IMR-90 (cell line): ENCODE measurements around the gene PLCG2. TPM values are rescaled to one million over a fixed set of nuclear protein-coding genes. Genes with fewer than 3 reads are reported as not detected.

Experiments used
- ATAC-seq: fragments of 200-7000 bp; cut with Tn5 transposase; 2 replicates; pipeline ENCODE4 v1.9.1; 2020; ENCODE audit warnings: low read depth, mild to moderate bottlenecking, moderate library complexity
- BruUV-seq: library from RNA; stranded (reverse); fragments of 400-500 nt; replicated peaks from 2 replicates; lab custom pipeline; 2021; lab: Mats Ljungman, UMichigan
- CTCF ChIA-PET: fragments of 300-600 bp; formaldehyde crosslinking; extraction: SDS; loops from one replicate; lab custom pipeline; 2021; ENCODE audit warnings: antibody characterized with exemption; lab: Yijun Ruan, JAX
- POLR2A ChIA-PET: fragments of 300-600 bp; sonication (Branson Sonifier 250); formaldehyde crosslinking; loops from one replicate; lab custom pipeline; 2022; ENCODE audit warnings: antibody characterized with exemption; ENCODE audit not compliant: unreplicated experiment; lab: Charles Lee
- DNase-seq: peaks from one replicate; pipeline ENCODE4 v3.0.0; 2013
- H2AFZ ChIP-seq: replicated peaks from 2 replicates; pipeline ENCODE3; 2013; ENCODE audit warnings: low read length, mild to moderate bottlenecking; ENCODE audit not compliant: poor library complexity
- H2AK5ac ChIP-seq: 2 replicates; pipeline ENCODE4 v1.6.1; 2013; ENCODE audit warnings: low read depth, low read length, inconsistent platforms
- H2AK9ac ChIP-seq: replicated peaks from 2 replicates; pipeline ENCODE3; 2013; ENCODE audit warnings: mild to moderate bottlenecking, low read depth, low read length, moderate library complexity; ENCODE audit not compliant: poor library complexity
- H2BK120ac ChIP-seq: 2 replicates; pipeline ENCODE4 v1.6.1; 2013; ENCODE audit warnings: low read depth, low read length, inconsistent platforms
- H2BK15ac ChIP-seq: 3 replicates; pipeline ENCODE4 v1.6.1; 2013; ENCODE audit warnings: low read depth, low read length, inconsistent platforms
- H2BK20ac ChIP-seq: 2 replicates; pipeline ENCODE4 v1.6.1; 2013; ENCODE audit warnings: low read depth, mild to moderate bottlenecking, inconsistent platforms, low read length, moderate library complexity
- H2BK5ac ChIP-seq: 2 replicates; pipeline ENCODE4 v1.6.1; 2013; ENCODE audit warnings: mild to moderate bottlenecking, low read depth, low read length, inconsistent platforms; ENCODE audit not compliant: poor library complexity, severe bottlenecking
- H3K14ac ChIP-seq: replicated peaks from 2 replicates; pipeline ENCODE4 v1.6.1; 2013; ENCODE audit warnings: low read depth, low read length, inconsistent platforms
- H3K18ac ChIP-seq: 2 replicates; pipeline ENCODE4 v1.6.1; 2013; ENCODE audit warnings: low read depth, low read length, control low read depth
- H3K23ac ChIP-seq: 2 replicates; pipeline ENCODE4 v1.6.1; 2013; ENCODE audit warnings: low read depth, low read length, inconsistent platforms
- H3K27ac ChIP-seq: 2 replicates; pipeline ENCODE4 v1.5.1; 2013; ENCODE audit warnings: mild to moderate bottlenecking, control low read depth, low read length; ENCODE audit not compliant: insufficient read depth
- H3K27me3 ChIP-seq: 2 replicates; pipeline ENCODE4 v1.6.1; 2013; ENCODE audit warnings: low read length; ENCODE audit not compliant: control insufficient read depth, insufficient read depth
- H3K36me3 ChIP-seq: 2 replicates; pipeline ENCODE4 v1.6.1; 2013; ENCODE audit warnings: low read length, mixed read lengths; ENCODE audit not compliant: control insufficient read depth, insufficient read depth
- H3K4ac ChIP-seq: 2 replicates; pipeline ENCODE4 v1.6.1; 2013; ENCODE audit warnings: low read depth, low read length, inconsistent platforms
- H3K4me1 ChIP-seq: 2 replicates; pipeline ENCODE4 v1.6.1; 2013; ENCODE audit warnings: low read length, mixed read lengths; ENCODE audit not compliant: control insufficient read depth, insufficient read depth
- H3K4me2 ChIP-seq: 2 replicates; pipeline ENCODE4 v1.6.1; 2013; ENCODE audit warnings: low read depth, mild to moderate bottlenecking, control low read depth, low read length, moderate library complexity
- H3K4me3 ChIP-seq: 2 replicates; pipeline ENCODE4 v1.5.1; 2013; ENCODE audit warnings: low read depth, mild to moderate bottlenecking, control low read depth, low read length, moderate library complexity; ENCODE audit not compliant: insufficient read depth
- H3K56ac ChIP-seq: 2 replicates; pipeline ENCODE4 v1.6.1; 2013; ENCODE audit warnings: low read length, inconsistent platforms; ENCODE audit not compliant: insufficient read depth; ENCODE audit errors: extremely low read depth
- H3K79me1 ChIP-seq, 2 experiments: 2 replicates each; pipeline ENCODE4 v1.6.1; 2013; ENCODE audit warnings: low read length in 2 of 2, inconsistent platforms in 1 of 2, low read depth in 1 of 2
- H3K9ac ChIP-seq: 2 replicates; pipeline ENCODE4 v1.6.1; 2013; ENCODE audit warnings: low read depth, low read length, control low read depth
- H3K9me1 ChIP-seq: 2 replicates; pipeline ENCODE4 v1.6.1; 2013; ENCODE audit warnings: low read length, inconsistent platforms; ENCODE audit not compliant: insufficient read depth
- H3K9me3 ChIP-seq: 2 replicates; pipeline ENCODE4 v1.6.1; 2013; ENCODE audit warnings: low read length; ENCODE audit not compliant: control insufficient read depth, insufficient read depth
- H4K20me1 ChIP-seq: 2 replicates; pipeline ENCODE4 v1.6.1; 2013; ENCODE audit warnings: low read length, inconsistent platforms; ENCODE audit not compliant: insufficient read depth
- H4K5ac ChIP-seq: 2 replicates; pipeline ENCODE4 v1.6.1; 2013; ENCODE audit warnings: mild to moderate bottlenecking, low read depth, low read length, control low read depth
- H4K8ac ChIP-seq, 2 experiments: 2 replicates each; pipeline ENCODE4 v1.6.1; 2013; ENCODE audit warnings: low read depth in 2 of 2, low read length in 2 of 2, control low read depth in 1 of 2, inconsistent platforms in 1 of 2
- H4K91ac ChIP-seq: 2 replicates; pipeline ENCODE4 v1.6.1; 2013; ENCODE audit warnings: low read depth, low read length, inconsistent platforms; ENCODE audit not compliant: insufficient read depth
- CEBPB ChIP-seq: IDR thresholded peaks from 2 replicates; pipeline ENCODE4 v1.6.1; 2012; ENCODE audit warnings: low read depth, low read length, improper control_type of control experiment
- USF2 ChIP-seq: fragments of 150-350 bp; IDR thresholded peaks from 2 replicates; pipeline ENCODE4 v1.6.1; 2017; ENCODE audit warnings: mild to moderate bottlenecking, antibody characterized with exemption, low read length, low read depth
- WGBS, 2 experiments: methylation state at CpG; one replicate each; pipeline versions ENCODE4 v1.1.5 to v1.1.7; 2013; ENCODE audit warnings: missing lambda C conversion rate in 2 of 2; ENCODE audit not compliant: insufficient read length in 1 of 2; ENCODE audit errors: extremely low coverage in 2 of 2; 5-methylcytosine and 5-hydroxymethylcytosine counted together
- dilution Hi-C: fragments of 300-500 bp; cut with HindIII; formaldehyde crosslinking; loops from one replicate; pipeline ENCODE4 v1.14.3; 2018; ENCODE audit warnings: low sequenced_read_pairs; ENCODE audit not compliant: unreplicated experiment
- in situ Hi-C: fragments of 300-500 bp; cut with MboI; formaldehyde crosslinking; loops from 3 replicates; pipeline ENCODE4 v1.14.3; 2019; ENCODE audit warnings: low sequenced_read_pairs, inconsistent platforms, mixed read lengths
- intact Hi-C: fragments of 100-400 bp; cut with micrococcal nuclease; formaldehyde crosslinking; loops from 2 replicates; pipeline ENCODE4 v1.10.0; 2022
- polyA plus RNA-seq, 3 experiments: library from polyadenylated mRNA; depleted of rRNA; stranded (reverse); fragments of >200 nt; gene quantifications; 2 replicates each; pipeline ENCODE4 v1.2.3, GENCODE V29; 2012; ENCODE audit warnings: low replicate concordance in 1 of 3
- total RNA-seq: library from RNA; depleted of rRNA; stranded (reverse); fragments of >200 nt; gene quantifications from 2 replicates; pipeline ENCODE4 v1.2.3, GENCODE V29; 2012

The PLCG2 gene
- total and polyA plus RNA-seq, 2 of the 4 experiments (the other 2 are of a cell fraction): 0.14 to 0.18 TPM

DNA sequence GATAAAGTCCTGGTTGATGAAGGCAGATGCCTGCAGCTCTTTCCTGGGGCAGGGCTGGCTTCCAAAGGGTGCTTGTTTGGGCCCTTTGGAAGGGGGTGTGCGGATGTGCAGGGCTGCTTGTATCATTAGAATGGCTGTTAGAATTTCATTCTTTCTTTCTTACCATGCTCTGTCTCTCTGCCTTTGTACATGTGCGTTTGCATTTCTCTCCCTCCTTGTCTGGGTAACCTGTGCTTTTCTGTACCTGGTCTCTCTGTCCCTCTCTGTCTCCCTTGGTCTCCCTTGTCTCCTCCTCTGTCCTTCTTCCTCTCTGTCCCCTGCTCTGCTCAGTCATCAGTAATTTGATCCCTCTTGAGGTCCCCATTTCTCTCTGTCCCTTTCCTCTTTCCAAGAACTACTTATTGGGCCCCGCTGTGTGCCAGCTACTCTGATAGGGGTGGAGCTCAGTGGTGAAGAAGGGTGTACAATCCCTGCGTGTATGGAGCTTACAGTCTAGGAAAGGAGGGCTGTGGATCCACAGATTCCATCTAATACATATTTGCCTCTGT, 69.3 kb downstream of the PLCG2 start:
- Histone ChIP-seq H3K14ac (no peak overlapping the region), H3K79me1 (no peaks in the 10 kb centered on the region), H3K4me2 (no peak overlapping the region), H3K23ac (no peak overlapping the region), H3K9me1 (no peaks in the 10 kb centered on the region), H4K8ac (no peak overlapping the region), H3K27me3 (peaks cover 1% of the 10 kb centered on the region), H2BK15ac (no peak overlapping the region), H2AK9ac (no peak overlapping the region), H2AFZ (no peak overlapping the region), H3K4me3 (no peak overlapping the region), H3K9me3 (no peaks in the 10 kb centered on the region), H3K4ac (no peak overlapping the region), H3K9ac (no peak overlapping the region), H2BK20ac (no peak overlapping the region), H4K91ac (no peak overlapping the region), H3K18ac (no peak overlapping the region), H3K36me3 (no peaks in the 10 kb centered on the region), H3K27ac (no peak overlapping the region), H4K5ac (no peak overlapping the region), H3K4me1 (no peaks in the 10 kb centered on the region), H2BK5ac (no peak overlapping the region), H3K56ac (no peak overlapping the region), H4K20me1 (no peaks in the 10 kb centered on the region), H2BK120ac (no peak overlapping the region), H2AK5ac (no peak overlapping the region)
- ChIA-PET POLR2A (no interaction called here), CTCF (no interaction called here)
- dilution Hi-C loops (no loop called here), intact Hi-C loops (no loop called here), in situ Hi-C loops (no loop called here)
- no peak for DNase-seq
- no TSS peak for BruUV-seq
- WGBS, 2 experiments: 17% methylated on average over 1 of the region's 4 CpGs; no CpG with 5 or more reads in 1 of the 2 experiments
- ATAC-seq: no peak
- TF ChIP-seq CEBPB (no peak), USF2 (no peak)
